IMR-90 (cell line): ENCODE measurements around the gene PIAS1. TPM values are rescaled to one million over a fixed set of nuclear protein-coding genes. Genes with fewer than 3 reads are reported as not detected.

Source experiments
- ATAC-seq: fragments of 200-7000 bp; cut with Tn5 transposase; 2 replicates; pipeline ENCODE4 v1.9.1; 2020; ENCODE audit warnings: low read depth, mild to moderate bottlenecking, moderate library complexity
- BruUV-seq: library from RNA; stranded (reverse); fragments of 400-500 nt; replicated peaks from 2 replicates; lab custom pipeline; 2021; lab: Mats Ljungman, UMichigan
- CTCF ChIA-PET: fragments of 300-600 bp; formaldehyde crosslinking; extraction: SDS; loops from one replicate; lab custom pipeline; 2021; ENCODE audit warnings: antibody characterized with exemption; lab: Yijun Ruan, JAX
- POLR2A ChIA-PET: fragments of 300-600 bp; sonication (Branson Sonifier 250); formaldehyde crosslinking; loops from one replicate; lab custom pipeline; 2022; ENCODE audit warnings: antibody characterized with exemption; ENCODE audit not compliant: unreplicated experiment; lab: Charles Lee
- DNase-seq: peaks from one replicate; pipeline ENCODE4 v3.0.0; 2013
- H2AFZ ChIP-seq: replicated peaks from 2 replicates; pipeline ENCODE3; 2013; ENCODE audit warnings: low read length, mild to moderate bottlenecking; ENCODE audit not compliant: poor library complexity
- H2AK5ac ChIP-seq: 2 replicates; pipeline ENCODE4 v1.6.1; 2013; ENCODE audit warnings: low read depth, low read length, inconsistent platforms
- H2AK9ac ChIP-seq: replicated peaks from 2 replicates; pipeline ENCODE3; 2013; ENCODE audit warnings: mild to moderate bottlenecking, low read depth, low read length, moderate library complexity; ENCODE audit not compliant: poor library complexity
- H2BK120ac ChIP-seq: 2 replicates; pipeline ENCODE4 v1.6.1; 2013; ENCODE audit warnings: low read depth, low read length, inconsistent platforms
- H2BK15ac ChIP-seq: 3 replicates; pipeline ENCODE4 v1.6.1; 2013; ENCODE audit warnings: low read depth, low read length, inconsistent platforms
- H2BK20ac ChIP-seq: 2 replicates; pipeline ENCODE4 v1.6.1; 2013; ENCODE audit warnings: low read depth, mild to moderate bottlenecking, inconsistent platforms, low read length, moderate library complexity
- H2BK5ac ChIP-seq: 2 replicates; pipeline ENCODE4 v1.6.1; 2013; ENCODE audit warnings: mild to moderate bottlenecking, low read depth, low read length, inconsistent platforms; ENCODE audit not compliant: poor library complexity, severe bottlenecking
- H3K14ac ChIP-seq: replicated peaks from 2 replicates; pipeline ENCODE4 v1.6.1; 2013; ENCODE audit warnings: low read depth, low read length, inconsistent platforms
- H3K18ac ChIP-seq: 2 replicates; pipeline ENCODE4 v1.6.1; 2013; ENCODE audit warnings: low read depth, low read length, control low read depth
- H3K23ac ChIP-seq: 2 replicates; pipeline ENCODE4 v1.6.1; 2013; ENCODE audit warnings: low read depth, low read length, inconsistent platforms
- H3K27ac ChIP-seq: 2 replicates; pipeline ENCODE4 v1.5.1; 2013; ENCODE audit warnings: mild to moderate bottlenecking, control low read depth, low read length; ENCODE audit not compliant: insufficient read depth
- H3K27me3 ChIP-seq: 2 replicates; pipeline ENCODE4 v1.6.1; 2013; ENCODE audit warnings: low read length; ENCODE audit not compliant: control insufficient read depth, insufficient read depth
- H3K36me3 ChIP-seq: 2 replicates; pipeline ENCODE4 v1.6.1; 2013; ENCODE audit warnings: low read length, mixed read lengths; ENCODE audit not compliant: control insufficient read depth, insufficient read depth
- H3K4ac ChIP-seq: 2 replicates; pipeline ENCODE4 v1.6.1; 2013; ENCODE audit warnings: low read depth, low read length, inconsistent platforms
- H3K4me1 ChIP-seq: 2 replicates; pipeline ENCODE4 v1.6.1; 2013; ENCODE audit warnings: low read length, mixed read lengths; ENCODE audit not compliant: control insufficient read depth, insufficient read depth
- H3K4me2 ChIP-seq: 2 replicates; pipeline ENCODE4 v1.6.1; 2013; ENCODE audit warnings: low read depth, mild to moderate bottlenecking, control low read depth, low read length, moderate library complexity
- H3K4me3 ChIP-seq: 2 replicates; pipeline ENCODE4 v1.5.1; 2013; ENCODE audit warnings: low read depth, mild to moderate bottlenecking, control low read depth, low read length, moderate library complexity; ENCODE audit not compliant: insufficient read depth
- H3K56ac ChIP-seq: 2 replicates; pipeline ENCODE4 v1.6.1; 2013; ENCODE audit warnings: low read length, inconsistent platforms; ENCODE audit not compliant: insufficient read depth; ENCODE audit errors: extremely low read depth
- H3K79me1 ChIP-seq, 2 experiments: 2 replicates each; pipeline ENCODE4 v1.6.1; 2013; ENCODE audit warnings: low read length in 2 of 2, inconsistent platforms in 1 of 2, low read depth in 1 of 2
- H3K9ac ChIP-seq: 2 replicates; pipeline ENCODE4 v1.6.1; 2013; ENCODE audit warnings: low read depth, low read length, control low read depth
- H3K9me1 ChIP-seq: 2 replicates; pipeline ENCODE4 v1.6.1; 2013; ENCODE audit warnings: low read length, inconsistent platforms; ENCODE audit not compliant: insufficient read depth
- H3K9me3 ChIP-seq: 2 replicates; pipeline ENCODE4 v1.6.1; 2013; ENCODE audit warnings: low read length; ENCODE audit not compliant: control insufficient read depth, insufficient read depth
- H4K20me1 ChIP-seq: 2 replicates; pipeline ENCODE4 v1.6.1; 2013; ENCODE audit warnings: low read length, inconsistent platforms; ENCODE audit not compliant: insufficient read depth
- H4K5ac ChIP-seq: 2 replicates; pipeline ENCODE4 v1.6.1; 2013; ENCODE audit warnings: mild to moderate bottlenecking, low read depth, low read length, control low read depth
- H4K8ac ChIP-seq, 2 experiments: 2 replicates each; pipeline ENCODE4 v1.6.1; 2013; ENCODE audit warnings: low read depth in 2 of 2, low read length in 2 of 2, control low read depth in 1 of 2, inconsistent platforms in 1 of 2
- H4K91ac ChIP-seq: 2 replicates; pipeline ENCODE4 v1.6.1; 2013; ENCODE audit warnings: low read depth, low read length, inconsistent platforms; ENCODE audit not compliant: insufficient read depth
- BHLHE40 ChIP-seq: fragments of 150-350 bp; IDR thresholded peaks from 2 replicates; pipeline ENCODE4 v1.6.1; 2016; ENCODE audit warnings: mild to moderate bottlenecking, low read depth, low read length
- CEBPB ChIP-seq: IDR thresholded peaks from 2 replicates; pipeline ENCODE4 v1.6.1; 2012; ENCODE audit warnings: low read depth, low read length, improper control_type of control experiment
- CHD1 ChIP-seq: IDR thresholded peaks from 2 replicates; pipeline ENCODE4 v1.6.1; 2012; ENCODE audit warnings: low read depth, low read length, improper control_type of control experiment
- FOS ChIP-seq: fragments of 150-350 bp; IDR thresholded peaks from 2 replicates; pipeline ENCODE4 v1.6.1; 2016; ENCODE audit warnings: low read depth, low read length
- MAFK ChIP-seq: IDR thresholded peaks from 2 replicates; pipeline ENCODE4 v1.6.1; 2012; ENCODE audit warnings: low read depth, low read length, improper control_type of control experiment
- MAZ ChIP-seq: IDR thresholded peaks from 2 replicates; pipeline ENCODE4 v1.6.1; 2012; ENCODE audit warnings: low read depth, mild to moderate bottlenecking, low read length, improper control_type of control experiment, moderate library complexity, borderline replicate concordance
- MXI1 ChIP-seq: IDR thresholded peaks from 2 replicates; pipeline ENCODE4 v1.6.1; 2012; ENCODE audit warnings: low read depth, mild to moderate bottlenecking, low read length, moderate library complexity, borderline replicate concordance
- NFE2L2 ChIP-seq: fragments of 150-350 bp; IDR thresholded peaks from 2 replicates; pipeline ENCODE4 v1.6.1; 2016; ENCODE audit warnings: low read depth, mild to moderate bottlenecking, low read length
- POLR2A ChIP-seq: IDR thresholded peaks from 2 replicates; pipeline ENCODE4 v1.6.1; 2012; ENCODE audit warnings: mild to moderate bottlenecking, low read depth, low read length
- RAD21 ChIP-seq: IDR thresholded peaks from 2 replicates; pipeline ENCODE4 v1.6.1; 2012; ENCODE audit warnings: low read length, improper control_type of control experiment
- RCOR1 ChIP-seq: IDR thresholded peaks from 2 replicates; pipeline ENCODE4 v1.6.1; 2012; ENCODE audit warnings: mild to moderate bottlenecking, low read length, improper control_type of control experiment; ENCODE audit not compliant: insufficient replicate concordance
- RFX5 ChIP-seq: IDR thresholded peaks from 2 replicates; pipeline ENCODE4 v1.8.0; 2012; ENCODE audit warnings: low read depth, mild to moderate bottlenecking, low read length, moderate library complexity
- SMC3 ChIP-seq: fragments of 150-350 bp; IDR thresholded peaks from 2 replicates; pipeline ENCODE4 v1.6.1; 2016; ENCODE audit warnings: low read depth, mild to moderate bottlenecking, antibody characterized with exemption, low read length, moderate library complexity
- WGBS, 2 experiments: methylation state at CpG; one replicate each; pipeline versions ENCODE4 v1.1.5 to v1.1.7; 2013; ENCODE audit warnings: missing lambda C conversion rate in 2 of 2; ENCODE audit not compliant: insufficient read length in 1 of 2; ENCODE audit errors: extremely low coverage in 2 of 2; 5-methylcytosine and 5-hydroxymethylcytosine counted together
- dilution Hi-C: fragments of 300-500 bp; cut with HindIII; formaldehyde crosslinking; loops from one replicate; pipeline ENCODE4 v1.14.3; 2018; ENCODE audit warnings: low sequenced_read_pairs; ENCODE audit not compliant: unreplicated experiment
- in situ Hi-C: fragments of 300-500 bp; cut with MboI; formaldehyde crosslinking; loops from 3 replicates; pipeline ENCODE4 v1.14.3; 2019; ENCODE audit warnings: low sequenced_read_pairs, inconsistent platforms, mixed read lengths
- intact Hi-C: fragments of 100-400 bp; cut with micrococcal nuclease; formaldehyde crosslinking; loops from 2 replicates; pipeline ENCODE4 v1.10.0; 2022
- polyA plus RNA-seq, 3 experiments: library from polyadenylated mRNA; depleted of rRNA; stranded (reverse); fragments of >200 nt; gene quantifications; 2 replicates each; pipeline ENCODE4 v1.2.3, GENCODE V29; 2012; ENCODE audit warnings: low replicate concordance in 1 of 3
- total RNA-seq: library from RNA; depleted of rRNA; stranded (reverse); fragments of >200 nt; gene quantifications from 2 replicates; pipeline ENCODE4 v1.2.3, GENCODE V29; 2012
- TF ChIP-seq, protein P1 (sequence below): fragments of 150-350 bp; IDR thresholded peaks from 2 replicates; pipeline ENCODE4 v1.6.1; 2016; ENCODE audit warnings: low read depth, mild to moderate bottlenecking, low read length, moderate library complexity, borderline replicate concordance
- TF ChIP-seq, protein P2 (sequence below): conservative IDR thresholded peaks from 2 replicates; pipeline ENCODE4 v1.5.1; 2012; ENCODE audit warnings: mild to moderate bottlenecking, low read depth, low read length, improper control_type of control experiment
- TF ChIP-seq, protein P3 (sequence below): fragments of 150-350 bp; IDR thresholded peaks from 2 replicates; pipeline ENCODE4 v1.6.1; 2017; ENCODE audit warnings: mild to moderate bottlenecking, antibody characterized with exemption, low read length, low read depth

PIAS1 gene
- total and polyA plus RNA-seq, 2 of the 4 experiments (the other 2 are of a cell fraction), result 20.0 to 63.6 TPM

DNA sequence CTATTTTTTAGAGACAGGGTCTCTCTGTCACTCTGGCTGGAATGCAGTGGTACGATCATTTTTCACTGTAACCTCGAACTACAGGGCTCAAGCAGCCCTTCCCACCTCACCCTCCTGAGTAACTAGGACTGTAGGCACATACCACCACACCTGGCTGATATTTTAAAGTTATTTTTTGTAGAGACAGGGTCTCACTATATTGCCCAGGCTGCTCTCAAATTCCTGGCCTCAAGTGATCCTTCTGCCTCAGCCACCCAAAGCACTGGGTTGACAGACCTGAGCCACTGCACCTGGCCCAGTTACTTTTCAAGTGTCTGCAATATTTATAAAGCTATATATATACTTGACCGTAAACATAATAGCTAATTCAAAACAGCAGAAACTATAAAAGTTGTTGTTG lies 75.0 kb downstream of the PIAS1 start:
- no peaks in the 10 kb centered on the region for H3K27me3 ChIP-seq
- intact Hi-C loops, result no loop called here

More for the DNA sequence above, 75.0 kb downstream of the PIAS1 start:
- TF ChIP-seq RAD21 (no peak), NFE2L2 (no peak), CHD1 (no peak), MAFK (no peak), RFX5 (no peak), RCOR1 (no peak), BHLHE40 (no peak), FOS (no peak), SMC3 (no peak), MXI1 (no peak), POLR2A (no peak), MAZ (no peak), CEBPB (no peak)
- TF ChIP-seq, protein P1, sequence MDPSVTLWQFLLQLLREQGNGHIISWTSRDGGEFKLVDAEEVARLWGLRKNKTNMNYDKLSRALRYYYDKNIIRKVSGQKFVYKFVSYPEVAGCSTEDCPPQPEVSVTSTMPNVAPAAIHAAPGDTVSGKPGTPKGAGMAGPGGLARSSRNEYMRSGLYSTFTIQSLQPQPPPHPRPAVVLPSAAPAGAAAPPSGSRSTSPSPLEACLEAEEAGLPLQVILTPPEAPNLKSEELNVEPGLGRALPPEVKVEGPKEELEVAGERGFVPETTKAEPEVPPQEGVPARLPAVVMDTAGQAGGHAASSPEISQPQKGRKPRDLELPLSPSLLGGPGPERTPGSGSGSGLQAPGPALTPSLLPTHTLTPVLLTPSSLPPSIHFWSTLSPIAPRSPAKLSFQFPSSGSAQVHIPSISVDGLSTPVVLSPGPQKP, result no peak
- TF ChIP-seq, protein P2, sequence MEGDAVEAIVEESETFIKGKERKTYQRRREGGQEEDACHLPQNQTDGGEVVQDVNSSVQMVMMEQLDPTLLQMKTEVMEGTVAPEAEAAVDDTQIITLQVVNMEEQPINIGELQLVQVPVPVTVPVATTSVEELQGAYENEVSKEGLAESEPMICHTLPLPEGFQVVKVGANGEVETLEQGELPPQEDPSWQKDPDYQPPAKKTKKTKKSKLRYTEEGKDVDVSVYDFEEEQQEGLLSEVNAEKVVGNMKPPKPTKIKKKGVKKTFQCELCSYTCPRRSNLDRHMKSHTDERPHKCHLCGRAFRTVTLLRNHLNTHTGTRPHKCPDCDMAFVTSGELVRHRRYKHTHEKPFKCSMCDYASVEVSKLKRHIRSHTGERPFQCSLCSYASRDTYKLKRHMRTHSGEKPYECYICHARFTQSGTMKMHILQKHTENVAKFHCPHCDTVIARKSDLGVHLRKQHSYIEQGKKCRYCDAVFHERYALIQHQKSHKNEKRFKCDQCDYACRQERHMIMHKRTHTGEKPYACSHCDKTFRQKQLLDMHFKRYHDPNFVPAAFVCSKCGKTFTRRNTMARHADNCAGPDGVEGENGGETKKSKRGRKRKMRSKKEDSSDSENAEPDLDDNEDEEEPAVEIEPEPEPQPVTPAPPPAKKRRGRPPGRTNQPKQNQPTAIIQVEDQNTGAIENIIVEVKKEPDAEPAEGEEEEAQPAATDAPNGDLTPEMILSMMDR, result no peak
- TF ChIP-seq, protein P3, sequence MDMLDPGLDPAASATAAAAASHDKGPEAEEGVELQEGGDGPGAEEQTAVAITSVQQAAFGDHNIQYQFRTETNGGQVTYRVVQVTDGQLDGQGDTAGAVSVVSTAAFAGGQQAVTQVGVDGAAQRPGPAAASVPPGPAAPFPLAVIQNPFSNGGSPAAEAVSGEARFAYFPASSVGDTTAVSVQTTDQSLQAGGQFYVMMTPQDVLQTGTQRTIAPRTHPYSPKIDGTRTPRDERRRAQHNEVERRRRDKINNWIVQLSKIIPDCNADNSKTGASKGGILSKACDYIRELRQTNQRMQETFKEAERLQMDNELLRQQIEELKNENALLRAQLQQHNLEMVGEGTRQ, result no peak
- no peaks in the 10 kb centered on the region; the same call in 1 of the 2 replicates for H3K9me1 ChIP-seq
- ChIA-PET POLR2A (no interaction called here), CTCF (no interaction called here)
- no peak overlapping the region for H3K56ac ChIP-seq
- H2BK15ac ChIP-seq, result no peak overlapping the region
- H3K18ac ChIP-seq, result no peak overlapping the region
- WGBS, 2 experiments, result no CpG with 5 or more reads among the region's 3 CpGs
- no peak overlapping the region for H2BK5ac ChIP-seq
- in situ Hi-C loops, result no loop called here
- H4K5ac ChIP-seq, result no peak overlapping the region
- no peak for DNase-seq
- H3K79me1 ChIP-seq, result peaks cover 2 to 46% of the 10 kb centered on the region in 2 experiments
- H3K4me1 ChIP-seq, result peaks cover 2% of the 10 kb centered on the region; the same call in 1 of the 2 replicates
- no TSS peak for BruUV-seq
- no peak overlapping the region for H3K23ac ChIP-seq
- no peak overlapping the region for H3K27ac ChIP-seq
- ATAC-seq, result no peak
- H2BK20ac ChIP-seq, result no peak overlapping the region
- H3K4ac ChIP-seq, result no peak overlapping the region
- no peak overlapping the region for H3K4me3 ChIP-seq
- peaks cover 8% of the 10 kb centered on the region for H4K20me1 ChIP-seq
- no peak overlapping the region for H3K14ac ChIP-seq
- no peak overlapping the region for H2AK5ac ChIP-seq
- H3K9me3 ChIP-seq, result no peaks in the 10 kb centered on the region
- H4K8ac ChIP-seq, result no peak overlapping the region
- H2BK120ac ChIP-seq, result no peak overlapping the region
- no peak overlapping the region for H3K4me2 ChIP-seq
- no peak overlapping the region for H4K91ac ChIP-seq
- H2AFZ ChIP-seq, result no peak overlapping the region
- no peaks in the 10 kb centered on the region for H3K36me3 ChIP-seq
- no peak overlapping the region for H2AK9ac ChIP-seq
- dilution Hi-C loops, result no loop called here
- no peak overlapping the region for H3K9ac ChIP-seq
